GM12878 (cell line): Measurements from ENCODE around the gene GPC3. TPM values are rescaled to one million over a fixed set of nuclear protein-coding genes. Genes with fewer than 3 reads are reported as not detected.

Experiments
- ATAC-seq: fragments of 200-7000 bp; cut with Tn5 transposase; 3 replicates; pipeline ENCODE4 v1.9.1; 2020; ENCODE audit warnings: mild to moderate bottlenecking, moderate library complexity
- BruUV-seq: library from RNA; stranded (reverse); fragments of 400-500 nt; replicated peaks from 2 replicates; lab custom pipeline; 2021; lab: Mats Ljungman, UMichigan
- CTCF ChIA-PET: fragments of 300-600 bp; sonication (Branson Sonifier 250); formaldehyde crosslinking; extraction: SDS; loops from one replicate; lab custom pipeline; 2021; ENCODE audit warnings: inconsistent platforms; lab: Yijun Ruan, JAX
- POLR2A ChIA-PET: fragments of 350-600 bp; formaldehyde crosslinking; extraction: SDS; loops from one replicate; lab custom pipeline; 2021; ENCODE audit warnings: inconsistent platforms; lab: Charles Lee
- RAD21 ChIA-PET: fragments of 300-600 bp; sonication (Branson Sonifier 250); formaldehyde crosslinking; loops from one replicate; lab custom pipeline; 2023; ENCODE audit warnings: antibody characterized with exemption; ENCODE audit not compliant: unreplicated experiment; lab: Charles Lee
- SMC1A ChIA-PET: fragments of 300-600 bp; sonication (Branson Sonifier 250); formaldehyde crosslinking; loops from one replicate; lab custom pipeline; 2023; ENCODE audit not compliant: unreplicated experiment, uncharacterized antibody; lab: Charles Lee
- DNase-seq: peaks from one replicate; pipeline ENCODE4 v3.0.0-alpha.2; 2011; ENCODE audit warnings: low read depth, low spot score
- FAIRE-seq: peaks from 3 replicates; lab custom pipeline; 2011; peaks lifted over from hg19 to GRCh38; lab: Jason Lieb, UNC
- H2AFZ ChIP-seq: 2 replicates; pipeline ENCODE4 v1.6.0; 2011; ENCODE audit warnings: low read depth, low read length, control low read depth; ENCODE audit not compliant: control insufficient read depth
- H3K27ac ChIP-seq: 2 replicates; pipeline ENCODE4 v1.5.1; 2011; ENCODE audit warnings: control low read depth; ENCODE audit not compliant: control insufficient read depth, insufficient read depth
- H3K27me3 ChIP-seq, 2 experiments: replicated peaks in 1 of 2; 2 replicates each; pipeline versions ENCODE4 v1.6.0 to v1.6.1; 2011; ENCODE audit warnings: low read length in 1 of 2; ENCODE audit not compliant: control insufficient read depth in 2 of 2, insufficient read depth in 2 of 2
- H3K36me3 ChIP-seq, 2 experiments: 2 replicates each; pipeline ENCODE4 v1.5.1; 2011; ENCODE audit warnings: low read length in 1 of 2; ENCODE audit not compliant: control insufficient read depth in 2 of 2, insufficient read depth in 2 of 2
- H3K4me1 ChIP-seq: 2 replicates; pipeline ENCODE4 v1.6.1; 2011; ENCODE audit warnings: mild to moderate bottlenecking, low read length, moderate library complexity, mixed read lengths; ENCODE audit not compliant: control insufficient read depth, insufficient read depth
- H3K4me2 ChIP-seq: 2 replicates; pipeline ENCODE4 v1.6.0; 2011; ENCODE audit warnings: control low read depth; ENCODE audit not compliant: control insufficient read depth, insufficient read depth
- H3K4me3 ChIP-seq: fragments of 200-600 bp; sonication (generic); 2 replicates; pipeline ENCODE4 v1.5.1; 2016
- H3K79me2 ChIP-seq: 2 replicates; pipeline ENCODE4 v1.6.0; 2011; ENCODE audit warnings: low read length; ENCODE audit not compliant: control insufficient read depth, insufficient read depth
- H3K9ac ChIP-seq: 2 replicates; pipeline ENCODE4 v1.8.0; 2011; ENCODE audit warnings: low read length, control low read depth, mixed read lengths; ENCODE audit not compliant: control insufficient read depth, insufficient read depth
- H3K9me3 ChIP-seq: replicated peaks from 3 replicates; pipeline ENCODE4 v1.5.1; 2011; ENCODE audit warnings: mild to moderate bottlenecking, low read length; ENCODE audit not compliant: control insufficient read depth, insufficient read depth
- H4K20me1 ChIP-seq: 2 replicates; pipeline ENCODE4 v1.6.0; 2011; ENCODE audit not compliant: control insufficient read depth, insufficient read depth
- BMI1 ChIP-seq: fragments of 450-650 bp; IDR thresholded peaks from 2 replicates; pipeline ENCODE4 v1.6.1; 2016; ENCODE audit warnings: mild to moderate bottlenecking, moderate library complexity, borderline replicate concordance
- CREB1 ChIP-seq: IDR thresholded peaks from 2 replicates; pipeline ENCODE4 v1.6.1; 2012; ENCODE audit warnings: low read depth, mild to moderate bottlenecking, inconsistent platforms
- CUX1 ChIP-seq: IDR thresholded peaks from 2 replicates; pipeline ENCODE4 v1.6.1; 2012; ENCODE audit warnings: improper control_type of control experiment, low read depth, low read length; ENCODE audit not compliant: insufficient replicate concordance
- DPF2 ChIP-seq: fragments of 450-650 bp; IDR thresholded peaks from 2 replicates; pipeline ENCODE4 v1.6.1; 2017; ENCODE audit warnings: mild to moderate bottlenecking
- ESRRA ChIP-seq: IDR thresholded peaks from 2 replicates; pipeline ENCODE4 v1.6.1; 2012; ENCODE audit warnings: mild to moderate bottlenecking, low read length, improper control_type of control experiment
- EZH2 ChIP-seq: IDR thresholded peaks from 2 replicates; pipeline ENCODE4 v1.6.1; 2012; ENCODE audit warnings: low read depth, mild to moderate bottlenecking, control low read depth, inconsistent platforms, low read length, borderline replicate concordance; ENCODE audit not compliant: control insufficient read depth
- HDAC6 ChIP-seq: fragments of 200-600 bp; sonication (generic); IDR thresholded peaks from one replicate; pipeline ENCODE4 v1.8.0; 2017; ENCODE audit warnings: antibody characterized with exemption; ENCODE audit not compliant: unreplicated experiment
- IKZF2 ChIP-seq, 2 experiments: fragments of 450-650 bp; IDR thresholded peaks; 2 replicates each; pipeline ENCODE4 v1.6.1; 2017; ENCODE audit warnings: mild to moderate bottlenecking in 2 of 2, moderate library complexity in 2 of 2
- KLF5 ChIP-seq: fragments of 450-650 bp; IDR thresholded peaks from 2 replicates; pipeline ENCODE4 v1.6.1; 2014; ENCODE audit warnings: mild to moderate bottlenecking; ENCODE audit not compliant: partially characterized antibody
- MEF2B ChIP-seq: fragments of 450-650 bp; IDR thresholded peaks from 2 replicates; pipeline ENCODE4 v1.6.1; 2018; ENCODE audit warnings: mild to moderate bottlenecking, moderate library complexity; ENCODE audit not compliant: partially characterized antibody, poor library complexity, severe bottlenecking
- PAX8 ChIP-seq: fragments of 450-650 bp; IDR thresholded peaks from 2 replicates; pipeline ENCODE4 v1.6.1; 2017; ENCODE audit warnings: mild to moderate bottlenecking, moderate library complexity
- PRDM15 ChIP-seq: fragments of 450-650 bp; formaldehyde crosslinking; IDR thresholded peaks from 2 replicates; pipeline ENCODE4 v1.4.0; 2020; ENCODE audit warnings: mild to moderate bottlenecking, moderate library complexity
- SRF ChIP-seq, 2 experiments: IDR thresholded peaks; 2 replicates each; pipeline ENCODE4 v1.6.1; 2011; ENCODE audit warnings: low read depth in 2 of 2, low read length in 2 of 2, mild to moderate bottlenecking in 1 of 2, moderate library complexity in 1 of 2
- USF2 ChIP-seq: IDR thresholded peaks from 2 replicates; pipeline ENCODE4 v1.6.1; 2011; ENCODE audit warnings: low read depth, low read length, improper control_type of control experiment, borderline replicate concordance
- WGBS: methylation state at CpG from one replicate; pipeline ENCODE4 v1.1.6; 2016; ENCODE audit warnings: low lambda C conversion rate; ENCODE audit not compliant: insufficient replicate concordance, insufficient coverage; ENCODE audit errors: missing lambda C conversion rate; 5-methylcytosine and 5-hydroxymethylcytosine counted together
- in situ Hi-C: fragments of 300-500 bp; cut with MboI; formaldehyde crosslinking; loops from 9 replicates; pipeline ENCODE4 v1.14.3; 2018; ENCODE audit warnings: mixed read lengths
- intact Hi-C: fragments of 100-400 bp; cut with micrococcal nuclease; formaldehyde crosslinking; loops from one replicate; pipeline ENCODE4 v1.14.2; 2022; ENCODE audit not compliant: unreplicated experiment
- polyA plus RNA-seq, 11 experiments: library from polyadenylated mRNA; depleted of rRNA in 4 of 11; unstranded in 6 of 11; stranded (reverse) in 5 of 11; fragments of >200 nt; fragmentation: Nextera tagmentation in 4 of 11; fragmentation: Illumina TruSeq in 1 of 11; extraction: Ambion mirVana in 4 of 11; extraction: Trizol in 1 of 11; gene quantifications; 1 replicate in 1 of 11; 2 replicates in 10 of 11; pipeline versions ENCODE4 v1.2.1 to v1.2.3, GENCODE V29; 2011 to 2016; ENCODE audit warnings: inconsistent platforms in 2 of 11, missing spikeins in 2 of 11, low read depth in 1 of 11
- total RNA-seq, 4 experiments: library from RNA; depleted of rRNA in 3 of 4; stranded (reverse); fragments of >200 nt in 3 of 4; fragmentation: Illumina TruSeq in 1 of 4; extraction: Trizol in 1 of 4; gene quantifications; 2 replicates each; pipeline versions ENCODE4 v1.2.1 to v1.2.3, GENCODE V29; 2013 to 2021

The GPC3 gene
- total and polyA plus RNA-seq, 10 of the 15 experiments (the other 5 are each of a cell fraction or from before 2014, with no cell fraction given) = 0.09 to 0.82 TPM; not detected in 8

GRCh38 chrX:133566876-133567275, 418.5 kb downstream of the GPC3 start:
- no peak overlapping the region for H3K27ac ChIP-seq
- in situ Hi-C loops = no loop called here
- intact Hi-C loops = no loop called here
- ChIA-PET SMC1A (interaction anchor here (1.4 kb wide), 1 partner anchor 14 kb away, joined by 4 read pairs; no protein-coding TSS in a partner anchor), POLR2A (no interaction called here), CTCF (no interaction called here), RAD21 (no interaction called here)
- FAIRE-seq (no peak), ATAC-seq (no peak), DNase-seq (no peak)
- H3K27me3 ChIP-seq = no peaks in the 10 kb centered on the region
- H3K9ac ChIP-seq = no peak overlapping the region
- no peaks in the 10 kb centered on the region for H3K9me3 ChIP-seq
- H2AFZ ChIP-seq = no peak overlapping the region
- WGBS = 25% methylated on average over 1 of the region's 1 CpG
- H3K79me2 ChIP-seq = no peaks in the 10 kb centered on the region
- no peaks in the 10 kb centered on the region for H3K4me1 ChIP-seq
- no peak overlapping the region for H3K4me2 ChIP-seq
- H4K20me1 ChIP-seq = no peaks in the 10 kb centered on the region
- no peak overlapping the region for H3K4me3 ChIP-seq
- TF ChIP-seq PRDM15 (CRISPR knock-in tag) (no peak), BMI1 (no peak), EZH2 (no peak), IKZF2 (IDR thresholded peaks at IDR 0.05) (no peak), USF2 (no peak), CUX1 (no peak), KLF5 (no peak), HDAC6 (no peak), PAX8 (no peak), DPF2 (no peak), MEF2B (no peak), CREB1 (no peak), ESRRA (no peak), SRF (IDR thresholded peaks at IDR 0.05; ENCODE audit: low read depth in 2 of 2, low read length in 2 of 2) (no peak)
- H3K36me3 ChIP-seq = no peaks in the 10 kb centered on the region
- BruUV-seq = no TSS peak
